IPS-11a (cell line): ENCODE results near the gene ZC3H11A.
"Not testable (repeated sequence)": the region's sequence is repeated elsewhere in the genome, so short reads cannot be mapped to it uniquely, and the experiment has no call there.

ENCODE experiments used
- H3K4me3 ChIP-seq: one replicate; pipeline ENCODE4 v1.5.1; 2013; ENCODE audit warnings: low read depth, low read length, control low read depth

ZC3H11A gene

GRCh38 chr1:203778789-203779188 is 16.6 kb upstream of the ZC3H11A start:
- H3K4me3 ChIP-seq, result no peak overlapping the region

- no peak overlapping the region for H3K4me3 ChIP-seq
Observed at GRCh38 chr1:203781962-203782361, 13.5 kb upstream of the ZC3H11A start.

- no peak overlapping the region for H3K4me3 ChIP-seq
Observed at GRCh38 chr1:203789966-203790365, 5.5 kb upstream of the ZC3H11A start.

- H3K4me3 ChIP-seq, result no peak overlapping the region
Observed at GRCh38 chr1:203791498-203791897, 3.9 kb upstream of the ZC3H11A start.

GRCh38 chr1:203792486-203792885 is 2.9 kb upstream of the ZC3H11A start:
- H3K4me3 ChIP-seq, result no peak overlapping the region

- not testable (repeated sequence) for H3K4me3 ChIP-seq
Observed at GRCh38 chr1:203793561-203793960, 1.9 kb upstream of the ZC3H11A start.

- no peak overlapping the region for H3K4me3 ChIP-seq
Observed at GRCh38 chr1:203794764-203795440, 521 bp upstream of the ZC3H11A start.

- peak overlapping the region; percentile 77 for H3K4me3 ChIP-seq
Observed at GRCh38 chr1:203796236-203796605, 798 bp downstream of the ZC3H11A start.

- H3K4me3 ChIP-seq, result no peak overlapping the region
Observed at GRCh38 chr1:203797216-203797615, 1.8 kb downstream of the ZC3H11A start.

GRCh38 chr1:203797948-203798655 is 2.7 kb downstream of the ZC3H11A start:
- no peak overlapping the region for H3K4me3 ChIP-seq

- H3K4me3 ChIP-seq, result no peak overlapping the region
Observed at GRCh38 chr1:203799157-203799556, 3.7 kb downstream of the ZC3H11A start.

- H3K4me3 ChIP-seq, result no peak overlapping the region
Observed at GRCh38 chr1:203799971-203800370, 4.5 kb downstream of the ZC3H11A start.

GRCh38 chr1:203805689-203806088 is 10.3 kb downstream of the ZC3H11A start:
- H3K4me3 ChIP-seq, result no peak overlapping the region

- no peak overlapping the region for H3K4me3 ChIP-seq
Observed at GRCh38 chr1:203807196-203807595, 11.8 kb downstream of the ZC3H11A start.

- H3K4me3 ChIP-seq, result no peak overlapping the region
Observed at GRCh38 chr1:203813581-203814341, 18.3 kb downstream of the ZC3H11A start.

GRCh38 chr1:203818399-203818798 is 23.0 kb downstream of the ZC3H11A start:
- no peak overlapping the region for H3K4me3 ChIP-seq

- H3K4me3 ChIP-seq, result no peak overlapping the region
Observed at GRCh38 chr1:203823306-203823705, 27.9 kb downstream of the ZC3H11A start.

GRCh38 chr1:203826175-203826574 is 30.8 kb downstream of the ZC3H11A start:
- H3K4me3 ChIP-seq, result no peak overlapping the region

GRCh38 chr1:203828002-203828401 is 32.6 kb downstream of the ZC3H11A start:
- no peak overlapping the region for H3K4me3 ChIP-seq

- H3K4me3 ChIP-seq, result no peak overlapping the region
Observed at GRCh38 chr1:203828503-203828902, 33.1 kb downstream of the ZC3H11A start.

GRCh38 chr1:203829247-203829646 is 33.8 kb downstream of the ZC3H11A start:
- not testable (repeated sequence) for H3K4me3 ChIP-seq

GRCh38 chr1:203835476-203835875 is 40.1 kb downstream of the ZC3H11A start:
- no peak overlapping the region for H3K4me3 ChIP-seq
